NCI-H82 (cell line): Measurements from ENCODE around the gene RAB8B.

ENCODE experiments used
- DNase-seq: peaks from one replicate; lab custom pipeline; 2025; lab: John Stamatoyannopoulos, UW

The RAB8B gene

GRCh38 chr15:63276342-63277037, 87.1 kb downstream of the RAB8B start:
- peak; percentile 43 for DNase-seq

- DNase-seq, result peak; percentile 92
Observed at GRCh38 chr15:63277038-63277892, 87.9 kb downstream of the RAB8B start, which contains the start of gene APH1B. Gene APH1B, plus strand, starts transcription at chr15:63277605. Its CDS starts 19 bp downstream, at chr15:63277624.

- peak; percentile 52 for DNase-seq
Observed at GRCh38 chr15:63277893-63278456, 88.6 kb downstream of the RAB8B start.

- DNase-seq, result no peak
Observed at GRCh38 chr15:63283126-63283525, 93.7 kb downstream of the RAB8B start.

- no peak for DNase-seq
Observed at GRCh38 chr15:63284335-63284734, 94.9 kb downstream of the RAB8B start.

- DNase-seq, result peak; percentile 35
Observed at GRCh38 chr15:63287109-63287508, 97.7 kb downstream of the RAB8B start.

- DNase-seq, result peak; percentile 30
Observed at GRCh38 chr15:63288342-63288741, 98.9 kb downstream of the RAB8B start.

GRCh38 chr15:63288778-63289378, 99.5 kb downstream of the RAB8B start:
- DNase-seq, result peak; percentile 80

GRCh38 chr15:63291507-63291906, 102.1 kb downstream of the RAB8B start:
- no peak for DNase-seq

GRCh38 chr15:63292241-63292640, 102.8 kb downstream of the RAB8B start:
- DNase-seq, result no peak

GRCh38 chr15:63292771-63293170, 103.4 kb downstream of the RAB8B start:
- no peak for DNase-seq

GRCh38 chr15:63294359-63294758, 105.0 kb downstream of the RAB8B start:
- DNase-seq, result no peak

GRCh38 chr15:63295341-63295740, 105.9 kb downstream of the RAB8B start:
- no peak for DNase-seq

- DNase-seq, result no peak
Observed at GRCh38 chr15:63296195-63296594, 106.8 kb downstream of the RAB8B start.

- no peak for DNase-seq
Observed at GRCh38 chr15:63299943-63300575, 110.7 kb downstream of the RAB8B start.

- DNase-seq, result no peak
Observed at GRCh38 chr15:63301088-63301487, 111.7 kb downstream of the RAB8B start.

- DNase-seq, result no peak
Observed at GRCh38 chr15:63305260-63305659, 115.9 kb downstream of the RAB8B start.

GRCh38 chr15:63306492-63307073, 117.2 kb downstream of the RAB8B start:
- DNase-seq, result no peak

- DNase-seq, result no peak
Observed at GRCh38 chr15:63308491-63308890, 119.1 kb downstream of the RAB8B start.

- DNase-seq, result no peak
Observed at GRCh38 chr15:63308947-63309346, 119.5 kb downstream of the RAB8B start.

GRCh38 chr15:63310646-63311045, 121.2 kb downstream of the RAB8B start:
- no peak for DNase-seq

GRCh38 chr15:63312286-63312685, 122.9 kb downstream of the RAB8B start:
- no peak for DNase-seq
